CD4-positive, alpha-beta T cell treated with Interleukin-4 for 1 hour (primary cell): ENCODE measurements around the gene PRSS56.

Experiments
- DNase-seq, 2 donors: peaks; one replicate each; pipeline ENCODE4 v3.0.0-alpha.2; 2020 to 2022

Gene PRSS56

DNA sequence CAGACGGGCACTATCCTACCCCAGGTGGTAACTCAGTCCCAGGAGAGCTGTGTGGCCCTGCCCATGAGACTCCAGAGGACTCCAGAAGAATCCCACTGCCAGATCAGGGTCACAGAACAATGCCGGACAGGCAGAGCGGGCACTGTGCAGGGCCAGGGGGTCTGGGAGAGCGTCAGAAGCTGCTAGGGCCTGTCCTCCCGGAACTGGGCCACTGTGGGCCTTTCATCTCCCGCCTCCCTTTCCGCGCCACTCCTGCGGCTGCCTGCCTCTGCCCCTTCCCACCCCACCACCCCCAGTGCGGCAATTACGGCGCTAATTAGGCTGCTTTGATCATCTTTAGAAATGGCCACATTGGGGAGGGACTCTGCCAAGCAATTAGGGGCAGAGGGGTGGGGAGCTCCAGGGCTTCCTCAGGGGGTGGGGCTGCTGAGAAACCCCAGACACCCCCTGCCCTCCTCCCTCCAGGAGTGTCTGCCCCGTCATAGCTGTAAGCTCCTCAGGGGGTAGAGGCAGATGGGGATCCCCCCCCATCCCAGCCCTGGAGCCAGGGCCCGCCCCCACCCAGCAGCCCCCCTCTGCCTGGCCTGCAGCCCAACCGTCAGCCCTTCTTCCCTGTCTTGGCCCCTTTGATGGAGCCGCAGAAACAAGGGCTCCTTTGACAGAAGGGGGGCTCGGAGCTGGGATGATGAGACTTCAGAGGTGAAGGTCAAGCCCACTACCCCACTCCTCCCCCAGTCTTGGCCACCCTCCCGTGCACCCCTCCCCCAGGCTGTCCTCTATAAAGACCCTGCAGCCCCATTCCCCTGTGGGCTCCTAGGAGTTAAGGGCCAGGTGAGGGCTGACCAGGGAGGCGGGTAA, at the start of gene PRSS56:
TSS of gene PRSS56 (plus strand) at position 808 of the 858 bp plus-strand sequence. CDS start 211 bp downstream, outside the sequence.
- DNase-seq = no peak

GRCh38 chr2:232473467-232473890, 46.7 kb upstream of the PRSS56 start:
- DNase-seq = no peak

GRCh38 chr2:232476045-232476444, 44.1 kb upstream of the PRSS56 start:
- DNase-seq = no peak

DNA sequence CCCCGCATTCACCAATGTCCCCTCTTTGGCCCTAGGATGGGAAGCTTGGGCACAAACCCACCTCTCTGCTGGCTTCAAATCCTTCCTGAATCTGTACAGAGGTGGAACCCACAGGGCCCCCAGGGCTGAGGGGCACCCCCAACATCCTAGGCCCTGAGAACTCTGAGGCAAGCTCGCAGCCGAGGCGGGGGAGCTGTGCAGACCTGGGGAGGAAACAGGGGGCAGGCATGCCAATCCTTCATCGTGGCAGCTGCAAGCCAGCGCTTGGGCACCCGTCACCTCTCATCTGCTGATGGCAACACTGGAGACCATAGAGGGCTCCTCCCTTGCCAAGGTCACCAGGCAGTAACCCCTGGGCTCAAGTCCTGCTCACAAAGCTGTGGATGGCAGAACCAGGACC, 43.4 kb upstream of the PRSS56 start:
- DNase-seq = no peak

GRCh38 chr2:232477751-232478510, 42.3 kb upstream of the PRSS56 start:
- no peak for DNase-seq

GRCh38 chr2:232478571-232479340, 41.4 kb upstream of the PRSS56 start:
- DNase-seq = no peak

DNA sequence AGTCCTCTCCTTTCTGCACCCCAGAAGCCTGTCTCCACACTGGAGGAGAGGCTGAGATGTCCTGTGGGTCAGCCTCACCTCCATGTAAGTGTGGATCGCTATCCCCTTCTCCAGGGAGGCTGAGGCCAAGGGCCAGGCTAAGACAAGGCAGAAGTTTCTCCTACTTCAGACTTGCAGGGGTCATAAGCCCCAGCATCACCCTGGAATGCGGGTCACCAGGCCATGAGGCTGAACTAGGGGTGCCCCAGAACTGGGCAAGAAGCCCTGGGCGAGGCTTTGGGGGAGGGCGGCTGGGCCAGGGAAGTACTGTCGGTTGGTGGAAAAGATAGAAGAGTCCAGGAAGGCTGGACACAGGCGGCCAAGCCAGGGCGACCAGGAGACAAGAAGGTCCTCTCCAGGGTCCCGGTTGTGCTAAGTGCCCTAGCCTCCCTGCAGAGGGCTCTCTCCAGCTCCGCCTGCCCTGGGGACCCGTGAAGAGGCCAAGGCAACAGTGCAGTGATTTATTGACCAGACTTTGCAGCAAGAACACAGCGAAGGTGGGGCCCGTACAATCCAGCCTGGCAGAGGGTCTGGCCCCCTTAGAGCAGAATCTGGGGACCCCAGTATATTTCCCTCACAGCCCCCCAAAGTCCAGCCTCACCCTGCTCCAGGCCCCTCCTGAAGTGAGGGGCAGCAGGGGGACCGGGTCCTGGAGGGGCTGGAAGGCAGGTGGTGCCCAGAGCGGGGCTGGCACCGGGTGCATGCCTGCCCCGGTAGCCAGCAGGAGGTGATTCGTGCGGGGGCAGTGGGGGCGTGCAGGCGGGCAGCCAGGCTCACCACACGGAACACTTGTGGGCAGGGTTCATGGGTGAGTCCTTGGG, 40.6 kb upstream of the PRSS56 start:
- DNase-seq = no peak

DNA sequence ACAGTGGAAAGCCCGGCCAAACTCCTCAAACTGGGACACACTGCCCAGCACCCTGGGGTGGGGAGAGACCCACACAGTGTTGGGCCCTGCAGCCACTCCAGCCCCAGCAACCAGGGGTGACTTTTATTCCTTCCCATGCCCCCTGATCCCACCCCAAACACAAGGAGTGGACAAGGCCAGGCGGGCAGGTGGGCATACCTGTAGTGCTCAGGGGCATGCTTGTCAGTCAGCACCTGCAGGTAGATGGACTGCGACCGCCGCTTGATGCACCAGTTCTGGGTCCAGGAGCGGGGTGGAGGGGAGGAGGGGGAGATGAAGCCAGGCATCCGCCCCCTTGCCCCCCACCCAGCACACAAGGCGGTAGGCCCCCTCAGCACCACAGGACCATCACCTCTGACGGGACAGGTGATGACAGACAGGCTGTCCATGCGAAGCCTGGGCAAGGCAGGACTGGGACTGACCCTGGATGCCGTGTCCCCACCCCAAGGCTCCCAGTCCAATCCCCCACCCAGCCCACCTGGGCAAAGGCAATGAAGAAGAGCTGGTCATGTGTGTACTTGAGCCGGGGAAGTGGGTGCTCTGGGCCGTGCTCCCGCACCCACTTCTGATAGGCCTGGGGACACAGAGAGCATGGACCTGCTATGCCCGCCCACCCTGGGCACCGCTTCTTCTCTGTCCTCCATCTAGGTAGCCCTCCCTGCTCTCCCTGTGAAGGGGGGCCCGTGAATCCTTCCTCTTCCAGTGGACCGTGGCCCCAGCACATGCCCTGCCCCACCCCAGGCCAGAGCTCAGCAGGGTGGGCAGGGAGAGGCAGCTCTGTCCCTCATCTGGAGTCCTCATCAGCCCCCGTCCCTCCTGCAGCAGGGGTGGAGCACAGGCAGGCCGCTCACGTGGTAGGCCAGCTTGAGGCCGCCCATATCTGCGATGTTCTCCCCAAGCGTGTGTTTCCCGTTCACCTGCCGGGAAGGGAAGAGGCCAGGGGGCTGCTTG, 39.7 kb upstream of the PRSS56 start:
- no peak for DNase-seq

DNA sequence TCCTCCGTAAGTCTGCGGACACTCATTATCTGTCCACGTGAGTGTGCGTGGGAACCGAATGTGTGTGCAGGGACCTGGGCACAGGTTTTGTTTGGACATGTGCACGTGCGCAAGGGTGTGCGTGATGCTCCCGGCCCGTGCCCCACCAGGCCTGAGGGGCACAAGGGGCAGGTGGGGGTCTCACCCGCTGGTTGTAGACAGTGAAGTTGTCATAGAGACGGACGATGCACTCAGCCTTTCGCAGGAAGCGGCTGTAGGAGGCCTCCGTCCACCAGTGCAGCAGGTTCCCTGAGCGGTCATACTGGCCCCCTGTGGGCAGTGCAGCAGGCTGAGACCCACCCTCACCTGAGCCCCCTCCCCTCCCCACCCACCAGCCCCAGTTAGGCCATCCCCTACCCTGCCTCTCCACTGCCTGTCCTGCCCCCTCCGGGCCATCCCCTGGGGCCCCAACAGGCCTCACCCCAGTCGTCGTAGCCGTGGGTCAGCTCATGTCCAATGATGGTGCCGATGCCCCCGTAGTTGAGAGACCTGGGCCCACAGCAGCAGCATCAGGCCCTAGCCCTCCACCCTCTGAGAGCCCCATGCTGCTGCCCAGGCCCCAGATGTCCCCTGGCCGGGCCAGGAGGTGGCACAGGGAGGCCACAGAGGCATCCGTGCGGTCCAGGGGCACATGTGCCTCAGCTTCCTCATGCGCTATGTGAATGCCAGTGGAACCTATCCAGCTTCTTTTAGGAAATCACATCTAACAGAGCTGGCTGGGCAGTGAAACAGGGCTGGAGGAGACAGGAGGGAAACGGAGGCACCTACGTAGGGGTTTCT, 38.7 kb upstream of the PRSS56 start:
- DNase-seq = no peak

DNA sequence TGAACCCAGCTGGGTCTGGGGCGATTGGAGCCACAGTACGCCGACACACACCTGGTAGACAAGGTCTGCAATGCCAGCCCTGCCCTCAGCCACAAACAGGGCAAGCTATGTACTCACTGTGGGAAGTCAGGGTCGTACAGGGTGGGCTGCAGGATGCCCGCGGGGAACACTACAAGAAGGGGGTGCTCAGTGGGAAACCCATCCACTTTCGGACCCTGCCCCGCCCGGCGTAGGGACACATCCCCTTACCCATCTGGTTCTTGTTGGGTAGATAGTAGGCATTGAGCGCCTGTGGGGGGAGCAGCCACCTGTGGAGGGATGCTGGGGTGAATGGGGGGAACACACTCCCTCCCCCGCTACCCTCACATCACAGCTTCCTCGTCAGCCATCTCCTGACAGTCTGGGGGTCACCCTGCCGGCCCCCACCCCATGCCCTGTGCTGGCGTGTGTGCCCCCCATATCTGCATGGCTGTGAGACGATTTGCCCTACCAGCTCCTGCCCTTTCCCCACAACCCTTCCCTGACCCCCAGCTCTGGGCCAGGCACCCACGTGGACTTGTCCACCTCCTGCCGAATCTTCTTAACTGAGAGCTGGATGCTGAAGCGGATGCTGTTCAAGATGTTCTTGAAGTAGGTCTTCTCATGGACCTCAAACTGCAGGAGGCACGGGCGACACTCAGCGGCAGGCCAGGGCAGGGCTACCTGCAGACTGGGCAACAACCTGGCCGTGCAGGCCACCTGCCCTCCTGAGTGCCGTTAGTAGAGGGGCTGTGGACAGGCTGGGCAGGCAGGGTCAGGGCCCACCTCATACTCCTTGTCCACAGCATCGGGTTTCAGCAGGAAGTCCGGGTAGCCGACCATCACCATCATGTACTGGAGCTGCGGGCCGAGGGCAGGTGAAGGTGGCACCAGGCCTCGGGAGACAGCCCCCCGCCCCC, 37.6 kb upstream of the PRSS56 start:
- no peak for DNase-seq

GRCh38 chr2:232483311-232483922, 36.8 kb upstream of the PRSS56 start:
- DNase-seq = no peak

GRCh38 chr2:232483923-232484627, 36.1 kb upstream of the PRSS56 start:
- DNase-seq = no peak

- DNase-seq = no peak
These were observed 35.4 kb upstream of the PRSS56 start for GRCh38 chr2:232484628-232485347.

GRCh38 chr2:232485348-232485756, 34.8 kb upstream of the PRSS56 start:
- DNase-seq = no peak

GRCh38 chr2:232485757-232486557, 34.2 kb upstream of the PRSS56 start:
- DNase-seq = no peak
